ENCODE data around the gene KATNBL1.
"Not testable (repeated sequence)": the region's sequence is repeated elsewhere in the genome, so short reads cannot be mapped to it uniquely, and the experiment has no call there.

The KATNBL1 gene

GRCh38 chr15:34203305-34203704 is 6.6 kb downstream of the KATNBL1 start:
- DNase-seq (ENCODE audit: low read depth in 2 of 2), result no peak

- not testable (repeated sequence) for DNase-seq (ENCODE audit: low read depth in 2 of 2)
Observed at GRCh38 chr15:34193272-34193671, 16.6 kb downstream of the KATNBL1 start.

GRCh38 chr15:34188711-34189110 is 21.2 kb downstream of the KATNBL1 start:
- no peak for DNase-seq (ENCODE audit: low read depth in 2 of 2)

- DNase-seq (ENCODE audit: low read depth in 2 of 2), result no peak
Observed at GRCh38 chr15:34185666-34186065, 24.2 kb downstream of the KATNBL1 start.

GRCh38 chr15:34182942-34183341 is 27.0 kb downstream of the KATNBL1 start:
- no peak for DNase-seq (ENCODE audit: low read depth in 2 of 2)

GRCh38 chr15:34179234-34179633 is 30.7 kb downstream of the KATNBL1 start:
- no peak for DNase-seq (ENCODE audit: low read depth in 2 of 2)

- DNase-seq (ENCODE audit: low read depth in 2 of 2), result not testable (repeated sequence)
Observed at GRCh38 chr15:34165987-34166573, 43.8 kb downstream of the KATNBL1 start.

- DNase-seq (ENCODE audit: low read depth in 2 of 2), result no peak
Observed at GRCh38 chr15:34161329-34161963, 48.5 kb downstream of the KATNBL1 start.

GRCh38 chr15:34160735-34161134 is 49.2 kb downstream of the KATNBL1 start:
- DNase-seq (ENCODE audit: low read depth in 2 of 2), result no peak

- DNase-seq (ENCODE audit: low read depth in 2 of 2), result no peak
Observed at GRCh38 chr15:34158355-34158754, 51.5 kb downstream of the KATNBL1 start.

GRCh38 chr15:34155859-34156258 is 54.0 kb downstream of the KATNBL1 start:
- DNase-seq (ENCODE audit: low read depth in 2 of 2), result no peak

- DNase-seq (ENCODE audit: low read depth in 2 of 2), result no peak
Observed at GRCh38 chr15:34154725-34155204, 55.1 kb downstream of the KATNBL1 start.

GRCh38 chr15:34147371-34148140 is 62.3 kb downstream of the KATNBL1 start:
- DNase-seq (ENCODE audit: low read depth in 2 of 2), result no peak

GRCh38 chr15:34133511-34133910 is 76.4 kb downstream of the KATNBL1 start:
- DNase-seq (ENCODE audit: low read depth in 2 of 2), result no peak

GRCh38 chr15:34132881-34133280 is 77.0 kb downstream of the KATNBL1 start:
- no peak for DNase-seq (ENCODE audit: low read depth in 2 of 2)

GRCh38 chr15:34128898-34129297 is 81.0 kb downstream of the KATNBL1 start:
- no peak for DNase-seq (ENCODE audit: low read depth in 2 of 2)

GRCh38 chr15:34126522-34126921 is 83.4 kb downstream of the KATNBL1 start:
- DNase-seq (ENCODE audit: low read depth in 2 of 2), result no peak

GRCh38 chr15:34125945-34126344 is 84.0 kb downstream of the KATNBL1 start:
- no peak for DNase-seq (ENCODE audit: low read depth in 2 of 2)

GRCh38 chr15:34124651-34125050 is 85.2 kb downstream of the KATNBL1 start:
- no peak for DNase-seq (ENCODE audit: low read depth in 2 of 2)

- no peak for DNase-seq (ENCODE audit: low read depth in 2 of 2)
Observed at GRCh38 chr15:34122771-34123183, 87.1 kb downstream of the KATNBL1 start.

GRCh38 chr15:34121786-34122185 is 88.1 kb downstream of the KATNBL1 start:
- not testable (repeated sequence) for DNase-seq (ENCODE audit: low read depth in 2 of 2)

GRCh38 chr15:34120420-34120819 is 89.5 kb downstream of the KATNBL1 start:
- DNase-seq (ENCODE audit: low read depth in 2 of 2), result not testable (repeated sequence)

- no peak for DNase-seq (ENCODE audit: low read depth in 2 of 2)
Observed at GRCh38 chr15:34119291-34119690, 90.6 kb downstream of the KATNBL1 start.

Data from stimulated activated CD4-positive, alpha-beta T cell treated with anti-CD3 and anti-CD28 coated beads, Interleukin-15, amount 100 ng/mL, for 48 hours (primary cell).